HG02642 (cell line): ENCODE measurements around the gene RBM38.
A peak's percentile ranks its signal among the peaks of the same experiment; 100 is the strongest.

Source experiments
- ATAC-seq: cut with Tn5 transposase; IDR thresholded peaks from one replicate; pipeline ENCODE4 v1.9.1; 2021; ENCODE audit warnings: mild to moderate bottlenecking; ENCODE audit not compliant: unreplicated experiment, poor library complexity

Gene RBM38

DNA sequence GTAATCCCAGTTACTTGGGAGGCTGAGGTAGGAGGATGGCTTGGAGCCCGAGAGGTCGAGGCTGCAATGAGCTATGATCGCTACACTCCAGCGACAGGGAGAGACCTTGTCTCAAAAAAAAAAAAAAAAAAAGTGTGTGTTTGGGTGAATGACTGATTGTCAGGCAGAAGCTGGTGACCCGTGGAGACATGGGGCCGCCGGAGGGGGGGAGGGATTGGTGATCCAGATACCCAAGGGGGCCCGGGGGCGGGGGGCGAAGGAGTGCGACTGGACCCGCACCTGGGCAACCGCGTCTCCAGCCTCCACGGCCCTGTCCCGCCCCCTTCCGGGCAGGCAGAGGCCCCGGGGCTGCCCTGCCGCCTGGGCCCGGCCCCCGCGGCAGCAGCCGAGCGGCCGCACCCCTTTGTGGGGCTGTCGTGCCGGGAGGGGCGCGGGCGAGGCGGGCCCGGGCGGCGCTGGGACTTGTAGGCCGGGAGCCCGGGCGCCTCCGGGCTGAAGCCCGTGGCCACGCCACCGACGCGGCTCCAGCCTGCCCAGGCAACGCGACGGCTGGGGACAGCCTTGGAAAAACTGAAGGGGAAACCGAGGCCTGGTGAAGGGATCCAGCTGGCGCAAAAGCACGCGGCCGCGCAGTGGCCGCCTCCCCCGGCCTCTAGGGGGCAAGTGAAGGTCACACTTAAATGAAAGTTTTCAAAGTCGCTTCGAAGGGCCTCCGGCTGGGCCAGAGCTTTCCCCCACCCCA, 2.1 kb upstream of the RBM38 start:
- peak; percentile 20 for ATAC-seq

DNA sequence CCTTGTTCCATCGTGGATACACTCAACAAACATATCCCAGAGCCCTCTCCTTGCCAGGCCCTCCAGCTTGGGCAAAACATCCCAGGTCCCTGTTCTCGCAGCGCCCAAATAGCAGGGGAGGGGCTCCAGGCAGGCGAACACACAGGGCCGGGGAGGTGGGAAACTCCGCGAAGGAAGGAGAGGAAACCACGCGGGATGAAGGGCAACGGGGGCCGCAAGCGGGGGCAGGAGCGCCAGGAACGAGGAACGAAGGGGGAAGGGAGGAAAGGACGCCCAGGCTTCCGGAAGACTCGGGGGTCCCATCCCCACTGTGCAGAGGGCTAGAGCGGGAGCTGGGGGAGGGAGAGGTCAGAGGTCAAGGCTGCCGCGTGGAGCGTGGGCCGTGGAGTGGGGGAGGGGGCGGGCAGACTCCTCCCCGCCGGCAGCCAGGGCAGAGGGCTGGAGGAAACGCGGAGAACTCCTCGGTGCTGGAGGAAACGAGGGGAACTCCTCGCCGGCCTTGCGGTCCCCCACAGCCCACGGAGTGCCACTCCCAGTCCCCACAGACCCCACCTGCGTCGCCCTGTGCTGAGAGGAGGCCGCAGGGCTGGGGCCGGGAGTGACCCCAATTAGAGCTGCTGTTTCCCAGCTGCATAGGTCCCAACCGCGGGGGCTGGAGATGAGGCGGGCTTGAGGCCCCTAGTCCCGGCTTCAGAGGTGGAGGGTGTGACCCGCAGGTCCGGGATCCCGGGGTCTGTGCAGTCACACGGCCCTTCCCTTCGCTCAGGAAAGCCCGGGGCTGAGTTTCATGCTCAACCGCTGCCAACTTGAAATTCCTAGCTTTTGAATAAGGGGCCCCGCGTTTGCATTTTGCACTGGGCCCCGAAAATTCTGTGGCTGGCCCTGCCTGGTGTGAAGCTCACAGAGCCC, 1.2 kb upstream of the RBM38 start:
- ATAC-seq, result no peak

DNA sequence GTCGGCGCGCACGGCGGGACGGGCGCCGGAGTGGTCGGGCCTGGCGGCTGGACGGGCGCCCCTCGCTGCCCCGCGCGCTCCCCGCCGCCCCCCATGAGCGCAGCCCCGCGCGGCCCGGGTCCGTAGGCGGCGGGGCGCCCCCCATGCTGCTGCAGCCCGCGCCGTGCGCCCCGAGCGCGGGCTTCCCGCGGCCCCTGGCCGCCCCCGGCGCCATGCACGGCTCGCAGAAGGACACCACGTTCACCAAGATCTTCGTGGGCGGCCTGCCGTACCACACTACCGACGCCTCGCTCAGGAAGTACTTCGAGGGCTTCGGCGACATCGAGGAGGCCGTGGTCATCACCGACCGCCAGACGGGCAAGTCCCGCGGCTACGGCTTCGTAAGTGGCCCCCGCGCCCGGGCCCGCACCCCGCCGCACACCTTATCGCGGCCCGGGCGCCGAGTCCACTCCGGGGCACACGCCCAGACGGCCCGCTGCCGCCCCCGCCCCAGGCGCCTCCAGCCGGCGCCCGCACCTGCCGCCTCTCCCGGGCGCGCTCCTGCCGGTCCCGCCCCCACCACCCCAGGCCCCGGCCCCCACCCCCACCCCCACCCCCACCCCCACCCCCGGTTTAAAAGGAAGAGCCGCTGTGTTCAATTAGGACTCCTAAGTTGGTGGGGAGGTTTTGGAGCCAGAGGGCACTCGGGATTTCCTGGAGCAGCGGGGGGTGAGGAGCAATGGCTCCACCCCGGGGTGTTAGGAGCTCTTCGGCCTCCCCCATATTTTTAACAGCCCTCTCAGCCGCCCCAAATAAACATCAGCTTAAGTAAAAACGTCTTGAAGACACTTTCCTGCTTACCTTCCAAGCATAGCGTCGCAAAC, 474 bp downstream of the RBM38 start:
- ATAC-seq, result peak; percentile 14

DNA sequence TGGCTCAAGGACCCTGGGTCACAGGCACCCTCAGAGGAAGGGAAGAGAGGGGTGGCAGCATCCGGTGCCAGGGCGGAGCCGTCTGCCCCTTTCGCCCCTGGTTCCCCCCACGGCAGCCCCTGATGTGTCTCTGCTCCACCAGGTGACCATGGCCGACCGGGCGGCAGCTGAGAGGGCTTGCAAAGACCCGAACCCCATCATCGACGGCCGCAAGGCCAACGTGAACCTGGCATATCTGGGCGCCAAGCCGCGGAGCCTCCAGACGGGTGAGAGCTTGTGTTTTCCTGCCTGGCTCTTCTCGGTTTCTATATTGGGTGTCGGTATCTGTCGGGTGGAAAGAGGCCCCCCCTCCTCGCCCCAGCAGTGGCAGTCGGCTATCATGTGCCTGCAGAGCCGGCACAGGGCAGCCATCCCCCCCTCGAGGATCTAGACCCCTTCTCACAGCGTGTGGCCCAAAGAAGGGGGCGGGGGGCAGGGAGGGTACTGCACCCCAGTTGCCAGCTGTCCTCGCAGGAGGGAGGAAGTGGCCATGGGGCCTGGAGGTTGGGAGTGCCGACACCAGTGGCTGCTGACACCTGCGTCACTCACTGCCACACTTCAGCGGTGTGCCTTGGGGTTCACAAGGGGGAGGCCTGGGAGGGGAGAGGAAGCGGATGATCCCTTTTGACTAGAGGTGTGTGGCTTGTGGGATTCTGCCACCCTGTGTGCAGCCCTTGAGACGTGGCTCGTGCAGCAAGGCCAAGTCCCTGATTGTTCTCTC, 1.5 kb downstream of the RBM38 start:
- peak; percentile 16 for ATAC-seq

DNA sequence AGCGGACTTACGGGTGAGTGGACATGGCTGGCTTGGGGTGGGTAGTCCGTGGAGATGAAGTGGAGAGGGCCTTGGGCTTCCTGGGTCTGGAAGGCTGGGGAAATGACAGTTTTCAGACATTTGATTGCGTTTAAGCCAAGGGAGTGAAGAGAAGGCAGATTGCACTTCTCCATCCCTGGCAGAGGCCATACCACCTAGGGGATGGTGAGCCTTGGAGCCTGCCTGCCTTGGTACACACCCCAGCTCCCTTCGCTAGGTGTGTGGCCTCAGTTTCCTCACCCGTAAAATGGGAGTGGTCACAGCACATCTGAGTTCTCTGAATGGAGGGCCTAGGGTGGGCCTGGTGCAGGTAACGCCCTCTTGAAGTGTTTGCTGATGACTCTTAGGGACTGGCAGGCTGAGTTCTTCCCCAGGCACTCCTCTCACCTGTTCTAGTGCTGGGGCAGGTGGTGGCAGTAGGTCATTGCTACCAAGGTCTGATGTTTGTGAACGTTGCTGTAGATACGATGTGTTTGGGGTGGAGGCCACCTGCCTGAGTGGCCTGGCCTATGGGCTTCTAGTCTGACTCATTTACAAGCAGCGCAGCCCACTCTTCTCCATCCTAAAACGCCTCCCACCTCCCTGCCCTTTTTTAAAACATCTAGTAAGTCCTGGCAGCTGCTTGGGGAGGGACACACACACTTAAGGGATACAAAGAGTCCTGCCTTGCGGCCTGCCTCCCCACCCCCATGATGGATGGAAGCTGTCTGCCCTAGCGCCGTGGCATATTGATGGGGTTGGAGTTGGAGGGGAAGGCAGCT, 2.3 kb downstream of the RBM38 start:
- no peak for ATAC-seq

DNA sequence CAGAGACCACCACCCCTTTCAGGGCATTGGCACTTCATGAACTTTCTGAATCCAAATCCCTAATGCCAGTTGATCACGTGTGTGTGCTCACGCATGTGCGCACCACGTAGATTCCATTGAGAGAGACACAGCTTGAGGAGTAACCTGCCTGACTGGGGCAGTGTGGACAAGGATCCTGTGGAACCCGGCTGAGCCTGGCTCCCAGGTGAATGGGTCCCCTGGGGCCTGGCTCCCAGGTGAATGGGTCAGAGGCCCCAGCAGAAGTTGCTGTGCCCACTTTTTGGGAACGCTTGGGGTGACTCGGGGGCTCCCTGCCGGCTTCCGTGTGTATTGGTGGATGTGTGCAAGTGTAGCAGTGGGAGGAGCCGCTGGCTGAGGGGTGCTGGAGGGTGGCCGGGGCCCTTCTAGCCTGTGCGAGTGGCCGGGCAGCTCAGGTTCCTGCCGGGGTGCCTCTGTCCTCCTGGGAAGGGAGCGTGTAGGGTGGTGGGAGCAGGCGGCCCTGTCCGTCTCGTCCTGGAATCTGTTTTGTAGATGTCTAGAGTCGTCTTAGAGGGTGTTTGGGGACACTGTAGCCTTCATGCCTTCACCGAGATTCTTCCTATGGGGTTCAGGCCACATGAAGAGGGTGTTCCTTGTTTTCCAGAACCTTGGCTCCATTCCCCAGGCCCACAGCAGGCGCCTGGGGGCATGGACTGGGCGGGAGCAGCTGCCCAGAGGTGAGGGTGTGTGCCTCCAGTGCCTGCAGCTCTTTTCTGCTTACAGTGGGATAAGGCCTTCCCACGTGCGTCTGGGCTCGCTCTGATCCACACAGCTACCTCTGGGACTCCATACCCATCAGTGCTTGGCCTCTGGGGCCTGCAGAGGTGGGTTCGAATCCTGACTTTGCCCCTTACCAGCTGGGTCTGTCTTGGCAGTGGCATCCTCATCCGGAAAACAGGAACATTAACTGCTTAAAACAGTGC, 3.2 kb downstream of the RBM38 start:
- ATAC-seq, result no peak

DNA sequence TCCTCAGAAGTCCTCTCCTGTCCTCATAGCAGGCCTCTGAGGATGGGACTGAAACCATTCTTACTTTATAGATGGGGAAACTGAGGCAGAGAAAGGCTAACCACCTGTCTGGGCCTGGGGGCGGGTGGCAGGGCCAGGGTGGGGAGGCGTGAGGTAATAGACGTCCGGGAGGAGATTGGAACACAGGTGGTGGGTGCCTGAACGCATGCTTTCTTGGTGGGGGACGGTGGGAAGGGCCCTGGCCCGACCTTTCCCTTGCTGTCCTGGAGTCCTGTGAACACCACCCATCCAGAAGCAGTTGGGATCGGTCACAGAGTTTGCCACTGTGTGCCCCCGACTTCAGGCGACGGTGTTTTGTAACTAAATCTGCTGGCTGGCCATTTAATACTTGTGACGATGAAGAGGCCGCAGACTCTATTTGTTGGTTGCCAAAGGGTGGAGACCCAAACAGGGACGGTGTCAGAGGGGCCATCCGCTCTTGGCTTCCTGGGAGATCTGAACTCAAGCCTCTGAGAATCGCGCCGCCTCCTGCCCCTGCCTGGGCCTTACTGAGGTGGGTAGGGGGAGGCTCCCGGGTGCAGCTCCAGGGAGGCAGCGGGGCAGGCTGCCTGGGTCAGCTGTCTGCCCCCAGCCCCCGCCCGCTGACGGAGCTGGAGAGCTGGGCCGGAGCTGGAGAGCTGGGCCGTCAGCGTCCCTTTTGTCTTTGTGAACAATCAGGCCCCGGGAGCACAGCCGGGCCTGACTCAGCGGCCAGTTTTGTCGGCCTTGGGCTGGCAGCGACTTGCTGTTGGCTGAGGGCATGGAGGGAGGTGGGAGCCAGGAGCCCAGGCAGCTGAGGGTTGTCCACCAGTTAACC, 4.1 kb downstream of the RBM38 start:
- no peak for ATAC-seq

DNA sequence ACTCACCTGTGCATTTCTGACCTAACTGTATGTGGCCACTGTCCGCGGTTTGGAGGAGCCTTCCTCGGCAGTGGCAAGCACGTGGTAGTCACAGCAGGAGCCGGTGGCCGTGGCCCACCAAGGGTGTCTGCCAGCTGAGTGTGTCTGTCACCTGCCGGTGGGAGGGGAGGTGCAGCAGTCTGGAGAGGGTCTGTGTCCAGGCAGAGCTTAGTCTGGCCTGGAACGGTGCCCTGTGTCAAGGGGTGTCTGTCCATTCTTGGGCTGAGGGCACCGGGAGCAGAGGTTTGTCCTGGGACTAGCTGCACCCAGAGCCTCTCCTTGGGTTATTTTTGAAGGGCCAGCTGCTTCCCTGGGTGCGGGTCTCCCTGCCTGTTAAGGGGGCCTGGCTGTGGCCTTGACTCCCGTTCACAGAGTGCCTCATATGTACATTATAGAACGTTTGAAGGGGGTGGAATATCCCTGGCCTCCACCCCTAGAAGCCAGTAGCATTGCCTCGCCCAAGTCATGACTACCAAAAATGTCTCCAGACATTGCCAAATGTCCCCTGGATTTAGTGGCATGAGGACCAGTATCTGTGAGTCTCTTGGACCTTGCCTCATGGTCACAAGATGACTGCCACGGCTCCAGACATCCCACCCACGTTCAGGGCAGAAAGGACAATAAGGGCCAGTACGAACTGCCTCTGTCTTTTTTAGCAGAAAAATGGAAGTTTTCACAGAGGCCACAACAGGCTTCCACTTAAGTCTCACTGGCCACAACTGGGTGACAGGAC, 5.2 kb downstream of the RBM38 start:
- ATAC-seq, result no peak

DNA sequence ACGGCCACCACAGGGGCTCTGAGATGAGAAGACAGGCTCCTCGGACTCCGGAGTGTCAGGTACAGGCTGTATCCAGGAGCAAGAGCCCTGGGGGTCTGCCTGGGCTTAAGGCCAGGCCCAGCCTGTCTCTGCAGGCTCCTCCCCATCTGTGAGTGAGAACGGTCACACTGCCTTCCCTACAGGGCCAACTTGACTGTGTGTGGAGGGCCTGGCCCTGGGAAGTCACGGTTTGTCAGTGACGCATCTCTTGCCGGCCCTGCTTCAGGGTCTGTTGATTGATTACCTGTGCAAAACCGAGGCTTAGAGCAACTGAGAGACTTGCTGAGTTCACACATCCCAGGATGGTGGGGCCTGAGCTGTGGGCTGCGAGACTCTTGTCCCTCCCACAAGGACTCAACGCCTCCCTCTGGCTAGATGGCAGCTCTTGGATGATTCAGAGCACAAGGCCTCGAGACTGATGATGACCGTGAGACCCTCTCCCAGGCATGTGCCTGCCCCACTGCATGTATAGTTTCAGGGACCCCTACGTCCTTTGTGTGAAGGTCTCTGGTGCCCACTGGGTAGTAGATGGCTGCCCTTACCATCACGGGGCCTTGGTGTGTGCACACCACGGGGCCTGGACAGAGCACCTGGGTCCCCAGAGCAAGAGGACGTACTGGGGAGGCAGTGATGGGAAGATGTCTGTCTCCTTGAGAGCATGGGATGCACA, 5.9 kb downstream of the RBM38 start:
- ATAC-seq, result no peak

DNA sequence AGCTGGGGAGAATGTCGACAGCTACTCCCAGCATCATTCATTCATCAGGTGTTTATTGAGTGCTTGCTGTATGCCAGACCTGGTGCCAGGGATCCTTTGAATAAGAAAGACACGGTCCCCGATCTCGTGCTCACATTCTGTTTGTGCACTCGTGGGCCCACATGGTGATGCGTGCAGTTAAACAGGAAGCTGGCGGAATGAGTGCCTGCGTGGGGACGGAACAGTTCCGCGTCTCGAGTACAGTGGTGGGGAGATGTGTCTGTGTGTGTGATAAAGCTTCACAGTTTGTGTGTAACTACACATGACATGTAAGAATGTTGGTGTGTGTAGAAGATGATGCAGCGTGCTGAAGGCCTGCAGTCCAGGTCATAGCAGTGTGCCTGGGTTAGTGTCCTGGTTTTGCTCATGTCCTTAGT, 6.5 kb downstream of the RBM38 start:
- ATAC-seq, result peak; percentile 3

DNA sequence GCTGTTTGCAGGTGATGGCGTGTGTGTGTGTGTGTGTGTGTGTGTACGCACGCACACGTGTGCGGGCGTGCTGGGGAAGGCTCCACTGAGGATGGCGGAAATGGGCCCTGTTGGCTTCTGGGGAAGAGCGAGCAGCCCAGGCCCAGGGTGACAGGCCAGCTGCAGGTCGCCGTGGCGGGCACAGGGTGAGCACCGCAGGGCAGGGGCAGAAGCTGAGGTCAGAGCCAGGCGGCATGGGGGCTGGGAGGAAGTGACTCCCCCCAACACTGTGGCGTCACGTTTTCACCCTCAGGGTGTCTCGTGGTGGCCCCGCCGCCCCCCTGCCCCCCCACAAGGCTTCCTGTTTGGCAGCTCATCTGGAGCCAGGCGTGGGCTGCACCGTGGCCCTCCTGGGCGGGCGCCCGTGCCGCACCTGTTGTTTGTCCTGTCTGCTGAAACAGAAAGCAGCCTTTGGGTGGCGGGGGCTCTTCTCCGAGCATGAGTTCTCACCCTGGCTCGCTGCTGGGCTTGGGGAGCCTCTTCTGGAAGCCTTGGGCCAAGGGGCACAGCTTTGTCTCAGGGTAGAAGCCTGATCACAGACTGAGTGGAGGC, 7.1 kb downstream of the RBM38 start:
- peak; percentile 64 for ATAC-seq

DNA sequence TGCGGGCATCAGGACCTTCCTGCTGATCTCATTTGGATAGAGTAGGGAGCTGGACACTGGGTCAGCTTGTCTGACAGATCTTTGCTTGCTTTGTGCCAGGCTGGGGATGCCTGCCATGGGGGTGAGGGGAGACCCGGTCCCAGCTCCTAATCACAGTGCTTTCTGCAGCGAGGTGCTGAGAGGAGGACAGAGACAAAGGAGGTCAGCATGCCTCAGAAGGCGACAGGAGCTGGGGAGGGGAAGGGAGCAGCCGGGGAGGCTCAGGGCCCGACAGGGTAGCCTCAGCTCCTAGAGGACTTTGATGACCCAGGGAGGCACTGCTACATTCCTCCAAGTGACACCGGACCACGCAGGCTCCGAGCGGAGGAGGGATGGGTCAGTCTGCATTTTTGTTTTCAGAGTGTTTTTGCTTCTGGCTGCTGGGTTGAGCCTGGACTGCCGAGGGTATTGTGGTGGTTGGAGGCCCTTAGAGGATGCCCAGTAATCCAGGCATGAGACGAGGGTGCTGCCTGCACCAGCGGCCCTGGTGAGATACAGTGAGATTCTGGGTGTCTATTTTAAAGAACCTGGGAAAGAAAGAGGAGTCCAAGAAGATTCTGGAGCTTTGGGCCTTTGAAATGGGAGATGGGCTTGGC, 7.8 kb downstream of the RBM38 start:
- no peak for ATAC-seq

DNA sequence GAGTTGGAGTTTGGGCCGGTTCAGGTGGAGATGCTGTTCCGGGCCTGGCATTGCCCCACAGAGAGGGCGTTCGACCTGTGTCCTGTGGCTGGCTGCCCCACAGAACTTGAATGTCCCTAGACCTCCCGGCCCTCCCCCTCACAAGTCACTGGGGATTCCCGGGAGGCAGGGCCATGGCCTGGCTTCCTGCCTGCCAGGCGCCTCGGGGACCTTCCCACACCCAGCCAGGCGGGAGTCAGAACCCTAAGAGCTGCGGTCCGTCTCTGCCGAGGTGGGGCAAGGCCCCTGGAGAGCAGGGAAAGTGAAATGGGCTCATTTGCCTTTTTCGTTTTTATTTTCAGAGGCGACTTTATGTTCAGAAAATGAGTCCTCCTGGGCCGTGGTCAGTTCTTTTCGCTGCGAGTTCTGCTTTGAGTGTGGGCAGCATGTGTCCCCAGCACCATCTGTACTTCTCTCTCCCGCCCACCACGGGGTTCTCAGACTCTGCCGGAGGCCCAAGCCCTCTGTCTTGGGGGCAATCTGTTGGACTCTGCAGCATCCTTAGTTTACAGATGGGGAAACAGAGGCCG, 8.5 kb downstream of the RBM38 start:
- peak; percentile 49 for ATAC-seq

DNA sequence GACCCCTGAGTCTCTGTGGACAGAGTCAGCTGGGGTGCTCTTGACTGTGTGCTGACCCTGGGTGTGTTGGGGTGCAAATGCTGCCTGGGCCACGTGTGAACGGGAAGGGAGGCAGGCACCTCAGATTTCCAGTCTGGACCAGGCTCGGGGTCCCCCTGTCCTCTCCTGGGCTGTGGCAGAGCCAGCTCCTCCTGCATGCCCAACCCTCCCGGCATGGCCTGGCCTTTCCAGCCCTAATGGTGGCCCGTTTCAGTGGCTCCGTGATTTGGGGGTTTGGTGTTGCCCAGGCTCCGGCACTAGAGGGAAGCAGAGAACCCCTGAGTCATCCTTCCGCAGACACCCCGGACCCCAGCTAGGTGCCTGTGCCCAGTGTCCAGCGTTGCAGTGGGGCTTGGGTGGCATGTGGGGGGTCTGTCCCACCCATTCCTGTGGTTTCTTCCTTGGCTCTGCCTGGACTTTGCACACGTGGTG, 9.1 kb downstream of the RBM38 start:
- ATAC-seq, result no peak
